ENCODE results near the gene MYEF2. TPM values are rescaled to one million over a fixed set of nuclear protein-coding genes. Genes with fewer than 3 reads are reported as not detected.

Gene MYEF2
- total RNA-seq, 1 donor from 2014 or later = 140 TPM

GRCh38 chr15:48202068-48202467, 24.0 kb upstream of the MYEF2 start:
- TF ChIP-seq EZH2phosphoT487 (IDR thresholded peaks at IDR 0.05) (no peak), CTCF (IDR thresholded peaks at IDR 0.05) (no peak)
- no peaks in the 10 kb centered on the region for H3K4me1 ChIP-seq
- no peaks in the 10 kb centered on the region for H3K27me3 ChIP-seq
- H3K4me3 ChIP-seq = no peak overlapping the region
- H3K9me3 ChIP-seq (ENCODE audit: low read depth) = no peaks in the 10 kb centered on the region
- no peaks in the 10 kb centered on the region for H3K79me2 ChIP-seq (ENCODE audit: low read depth)
- Mint-ChIP-seq H3K27ac (no peak overlapping the region), H3K4me3 (no peak overlapping the region), H3K9me3 (no peaks in the 10 kb centered on the region), H3K27me3 (ENCODE audit: insufficient read depth, low read depth) (peaks cover 2% of the 10 kb centered on the region), H3K36me3 (no peaks in the 10 kb centered on the region), H3K4me1 (no peaks in the 10 kb centered on the region)
- H3K4me2 ChIP-seq = no peak overlapping the region
- H3K36me3 ChIP-seq = no peaks in the 10 kb centered on the region
- H3F3A ChIP-seq (ENCODE audit: low read depth) = no peaks in the 10 kb centered on the region
- H3K9ac ChIP-seq = no peak overlapping the region
- H3K27ac ChIP-seq = no peak overlapping the region
- H2AFZ ChIP-seq (replicated peaks) = no peak overlapping the region
- no peak for DNase-seq (ENCODE audit: low spot score)
- H4K20me1 ChIP-seq (ENCODE audit: low read depth) = no peaks in the 10 kb centered on the region

DNA sequence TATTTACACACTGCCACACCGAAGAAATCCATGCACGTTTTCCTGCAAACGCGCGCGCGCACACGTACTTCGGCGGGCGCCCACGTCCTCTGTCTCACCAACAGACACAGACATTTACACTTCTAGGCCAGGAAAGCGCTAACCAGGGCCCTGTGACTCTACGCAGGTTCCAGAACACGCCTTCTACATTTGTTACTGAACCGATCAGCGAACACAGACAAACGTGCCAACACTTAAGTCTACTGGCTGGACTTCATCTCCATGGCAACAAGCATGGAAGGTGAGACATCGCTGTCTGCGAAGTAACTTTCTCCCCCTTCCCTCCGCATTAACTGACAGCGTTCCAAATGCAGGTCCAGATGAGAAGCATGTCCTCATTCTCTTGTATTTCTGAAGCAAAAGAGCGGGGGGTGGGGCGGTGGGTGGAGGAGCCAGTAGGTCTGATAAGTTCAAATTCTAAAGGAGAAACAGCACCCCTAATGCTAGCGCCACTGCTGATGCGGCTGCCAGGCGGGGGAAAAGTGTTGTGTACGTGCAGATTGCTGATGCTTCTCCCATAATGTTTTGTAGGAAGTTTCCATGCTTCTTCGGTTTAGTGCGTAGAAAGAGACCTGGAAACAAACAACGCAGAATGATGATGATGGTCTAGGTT, 13.6 kb upstream of the MYEF2 start, which contains the start of gene CTXN2:
CTXN2 (plus strand) TSS at position 92 of the 652 bp plus-strand sequence. CDS start 9,636 bp downstream, outside the sequence.
- Histone ChIP-seq H3F3A (ENCODE audit: low read depth) (no peaks in the 10 kb centered on the region), H3K36me3 (no peaks in the 10 kb centered on the region), H3K4me3 (peak within 1 kb of the TSS; percentile 47), H3K27me3 (peaks cover 39% of the 10 kb centered on the region), H3K4me2 (peak within 1 kb of the TSS; percentile 81), H4K20me1 (ENCODE audit: low read depth) (peaks cover 6% of the 10 kb centered on the region), H2AFZ (replicated peaks) (peak within 1 kb of the TSS; percentile 44), H3K79me2 (ENCODE audit: low read depth) (no peaks in the 10 kb centered on the region), H3K9ac (no peak within 1 kb of the TSS), H3K27ac (no peak within 1 kb of the TSS), H3K9me3 (ENCODE audit: low read depth) (no peaks in the 10 kb centered on the region), H3K4me1 (peaks cover 6% of the 10 kb centered on the region)
- Mint-ChIP-seq H3K27ac (no peak within 1 kb of the TSS), H3K4me1 (peaks cover 14% of the 10 kb centered on the region), H3K27me3 (ENCODE audit: insufficient read depth, low read depth) (peaks cover 4% of the 10 kb centered on the region), H3K9me3 (no peaks in the 10 kb centered on the region), H3K4me3 (peak within 1 kb of the TSS; percentile 80), H3K36me3 (no peaks in the 10 kb centered on the region)
- DNase-seq (ENCODE audit: low spot score) = peak; percentile 60
- no peak for TF ChIP-seq CTCF (IDR thresholded peaks at IDR 0.05)
- TF ChIP-seq EZH2phosphoT487 (IDR thresholded peaks at IDR 0.05) = no peak
- no peak for TF ChIP-seq EZH2 (IDR thresholded peaks at IDR 0.05)

- H3K27ac Mint-ChIP-seq = no peak overlapping the region
- Histone ChIP-seq H3K4me2 (peak overlapping the region; percentile 81), H3K27me3 (peaks cover 39% of the 10 kb centered on the region), H3K27ac (no peak overlapping the region), H3K4me1 (peaks cover 6% of the 10 kb centered on the region), H4K20me1 (ENCODE audit: low read depth) (peaks cover 6% of the 10 kb centered on the region), H3F3A (ENCODE audit: low read depth) (no peaks in the 10 kb centered on the region), H3K9ac (no peak overlapping the region), H3K79me2 (ENCODE audit: low read depth) (no peaks in the 10 kb centered on the region), H3K9me3 (ENCODE audit: low read depth) (no peaks in the 10 kb centered on the region), H2AFZ (replicated peaks) (peak overlapping the region; percentile 44), H3K36me3 (no peaks in the 10 kb centered on the region), H3K4me3 (peak overlapping the region; percentile 47)
- no peaks in the 10 kb centered on the region for H3K36me3 Mint-ChIP-seq
- H3K4me1 Mint-ChIP-seq = peaks cover 14% of the 10 kb centered on the region
- H3K9me3 Mint-ChIP-seq = no peaks in the 10 kb centered on the region
- peaks cover 4% of the 10 kb centered on the region for H3K27me3 Mint-ChIP-seq (ENCODE audit: insufficient read depth, low read depth)
- peak overlapping the region; percentile 80 for H3K4me3 Mint-ChIP-seq
- DNase-seq (ENCODE audit: low spot score) = peak; percentile 94
- peak; percentile 24 for TF ChIP-seq EZH2phosphoT487 (IDR thresholded peaks at IDR 0.05)
- no peak for TF ChIP-seq CTCF (IDR thresholded peaks at IDR 0.05)
- TF ChIP-seq EZH2 (IDR thresholded peaks at IDR 0.05) = peak; percentile 46
Measured at GRCh38 chr15:48190932-48191573, 13.0 kb upstream of the MYEF2 start.

Data from neural progenitor cell (in vitro differentiated cells).